Stimulated activated naive CD8-positive, alpha-beta T cell treated with anti-CD3 and anti-CD28 coated beads, Interleukin-15, Interleukin-2, amounts not matched to agents 100 ng/mL and 50 ng/mL, for 24 hours (primary cell): ENCODE data around the gene CRHR1.

Source experiments
- H3K27ac Mint-ChIP-seq: one replicate; pipeline ENCODE4 v1.8.0; 2021; ENCODE audit warnings: mild to moderate bottlenecking, mixed read lengths
- H3K27me3 Mint-ChIP-seq: one replicate; pipeline ENCODE4 v1.8.0; 2021; ENCODE audit warnings: mixed read lengths
- H3K36me3 Mint-ChIP-seq: one replicate; pipeline ENCODE4 v1.8.0; 2021; ENCODE audit warnings: low read depth, mixed read lengths
- H3K4me1 Mint-ChIP-seq: one replicate; pipeline ENCODE4 v1.8.0; 2021; ENCODE audit warnings: low read depth, mixed read lengths
- H3K4me3 Mint-ChIP-seq: one replicate; pipeline ENCODE4 v1.8.0; 2021; ENCODE audit warnings: mild to moderate bottlenecking, mixed read lengths
- H3K9me3 Mint-ChIP-seq: one replicate; pipeline ENCODE4 v1.8.0; 2021; ENCODE audit warnings: mixed read lengths

The CRHR1 gene

GRCh38 chr17:45775576-45776011, 8.5 kb upstream of the CRHR1 start:
- no peak overlapping the region for H3K4me3 Mint-ChIP-seq
- no peaks in the 10 kb centered on the region for H3K36me3 Mint-ChIP-seq
- H3K9me3 Mint-ChIP-seq = no peaks in the 10 kb centered on the region
- peaks cover 30% of the 10 kb centered on the region for H3K27me3 Mint-ChIP-seq
- no peaks in the 10 kb centered on the region for H3K4me1 Mint-ChIP-seq
- H3K27ac Mint-ChIP-seq = no peak overlapping the region

GRCh38 chr17:45776896-45777295, 7.2 kb upstream of the CRHR1 start:
- no peaks in the 10 kb centered on the region for H3K4me1 Mint-ChIP-seq
- no peaks in the 10 kb centered on the region for H3K9me3 Mint-ChIP-seq
- no peaks in the 10 kb centered on the region for H3K36me3 Mint-ChIP-seq
- H3K27me3 Mint-ChIP-seq = peaks cover 43% of the 10 kb centered on the region
- H3K27ac Mint-ChIP-seq = no peak overlapping the region
- no peak overlapping the region for H3K4me3 Mint-ChIP-seq

- H3K4me1 Mint-ChIP-seq = no peaks in the 10 kb centered on the region
- H3K4me3 Mint-ChIP-seq = no peak overlapping the region
- no peaks in the 10 kb centered on the region for H3K36me3 Mint-ChIP-seq
- H3K9me3 Mint-ChIP-seq = no peaks in the 10 kb centered on the region
- no peak overlapping the region for H3K27ac Mint-ChIP-seq
- H3K27me3 Mint-ChIP-seq = peaks cover 48% of the 10 kb centered on the region
These were observed 6.7 kb upstream of the CRHR1 start for GRCh38 chr17:45777388-45777787.

- H3K4me3 Mint-ChIP-seq = no peak overlapping the region
- no peak overlapping the region for H3K27ac Mint-ChIP-seq
- peaks cover 57% of the 10 kb centered on the region for H3K27me3 Mint-ChIP-seq
- no peaks in the 10 kb centered on the region for H3K9me3 Mint-ChIP-seq
- H3K4me1 Mint-ChIP-seq = peaks cover 3% of the 10 kb centered on the region
- H3K36me3 Mint-ChIP-seq = no peaks in the 10 kb centered on the region
These were observed 3.2 kb upstream of the CRHR1 start for GRCh38 chr17:45780921-45781320.

DNA sequence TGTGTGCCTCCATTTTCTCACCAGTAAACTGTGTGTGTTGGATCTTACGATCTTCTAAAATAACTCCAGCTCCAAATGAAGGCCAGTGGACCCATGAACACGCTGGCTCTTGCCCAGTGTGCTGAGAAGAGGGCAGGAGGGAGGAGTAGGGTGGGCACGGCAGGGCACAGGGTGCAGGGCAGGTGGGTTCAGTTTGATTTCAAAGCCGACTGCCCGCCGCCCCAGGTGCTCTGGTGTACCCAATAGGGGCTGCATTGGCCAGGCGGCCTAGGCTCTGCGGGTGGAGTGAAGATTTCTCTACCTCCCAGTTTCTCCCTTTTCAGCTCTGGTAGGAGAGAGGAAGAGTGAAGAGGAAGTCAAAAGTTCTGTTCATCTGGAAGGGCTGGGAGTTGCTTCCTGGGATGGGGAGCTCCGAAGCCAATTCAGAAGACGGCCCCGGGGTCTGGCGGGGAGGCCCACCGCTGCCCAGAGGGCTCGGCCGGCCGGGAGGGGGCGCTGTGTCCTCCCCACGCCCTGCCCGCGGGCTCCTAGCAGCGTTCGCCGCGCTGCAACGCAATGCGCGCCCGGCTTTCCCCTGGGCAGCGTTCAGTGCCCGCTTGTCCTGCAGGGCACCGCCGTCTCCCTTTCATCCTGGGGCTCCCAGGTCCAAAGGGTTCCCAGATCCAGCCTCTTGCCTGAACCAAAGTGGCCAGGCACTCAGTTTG, 1.1 kb upstream of the CRHR1 start:
- Mint-ChIP-seq H3K9me3 (no peaks in the 10 kb centered on the region), H3K36me3 (no peaks in the 10 kb centered on the region), H3K27ac (no peak overlapping the region), H3K27me3 (peaks cover 61% of the 10 kb centered on the region), H3K4me3 (peak overlapping the region; percentile 73), H3K4me1 (peaks cover 3% of the 10 kb centered on the region)

GRCh38 chr17:45783593-45784292, 377 bp upstream of the CRHR1 start:
- peaks cover 3% of the 10 kb centered on the region for H3K4me1 Mint-ChIP-seq
- H3K36me3 Mint-ChIP-seq = no peaks in the 10 kb centered on the region
- peaks cover 68% of the 10 kb centered on the region for H3K27me3 Mint-ChIP-seq
- H3K4me3 Mint-ChIP-seq = peak overlapping the region; percentile 73
- no peaks in the 10 kb centered on the region for H3K9me3 Mint-ChIP-seq
- no peak overlapping the region for H3K27ac Mint-ChIP-seq

GRCh38 chr17:45784741-45785479, 790 bp downstream of the CRHR1 start:
- H3K36me3 Mint-ChIP-seq = no peaks in the 10 kb centered on the region
- H3K27me3 Mint-ChIP-seq = peaks cover 74% of the 10 kb centered on the region
- peak overlapping the region; percentile 37 for H3K4me3 Mint-ChIP-seq
- H3K9me3 Mint-ChIP-seq = no peaks in the 10 kb centered on the region
- H3K4me1 Mint-ChIP-seq = peaks cover 3% of the 10 kb centered on the region
- H3K27ac Mint-ChIP-seq = no peak overlapping the region

DNA sequence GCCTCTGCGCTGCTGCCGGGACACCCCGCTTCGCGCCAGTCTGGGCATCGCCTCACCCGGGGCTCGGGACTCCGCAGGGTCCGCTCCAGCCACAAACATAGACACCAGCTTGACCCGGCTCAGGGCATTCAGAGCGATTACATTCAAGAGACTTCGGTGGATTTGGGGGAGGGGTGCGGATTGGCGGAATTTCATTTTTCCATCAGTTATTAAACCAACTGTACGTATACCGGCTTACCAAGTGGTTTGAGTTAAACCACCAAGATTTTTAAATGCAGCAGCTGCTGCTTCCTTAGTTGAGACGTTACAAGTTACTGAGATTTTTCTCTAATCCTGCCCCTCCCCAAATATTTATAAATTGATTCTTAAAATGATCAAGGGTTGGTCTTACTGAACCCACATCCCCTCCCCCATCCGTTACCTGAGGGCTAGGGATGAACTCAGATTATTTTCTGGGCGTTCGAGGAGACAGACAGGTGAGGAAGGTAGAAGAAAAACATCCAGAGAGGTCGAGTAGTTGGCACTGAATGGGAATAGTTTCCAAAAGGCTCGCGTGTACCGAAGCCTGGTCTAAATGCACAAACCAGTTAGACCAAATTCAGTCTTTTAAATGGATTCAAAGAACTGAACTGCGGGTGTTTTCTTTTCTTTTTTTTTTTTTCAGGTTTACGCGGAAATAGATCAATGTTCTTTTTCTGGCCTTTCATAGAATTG, 1.5 kb downstream of the CRHR1 start:
- H3K36me3 Mint-ChIP-seq = no peaks in the 10 kb centered on the region
- peak overlapping the region; percentile 23 for H3K4me3 Mint-ChIP-seq
- H3K27me3 Mint-ChIP-seq = peaks cover 75% of the 10 kb centered on the region
- peaks cover 3% of the 10 kb centered on the region for H3K4me1 Mint-ChIP-seq
- no peaks in the 10 kb centered on the region for H3K9me3 Mint-ChIP-seq
- no peak overlapping the region for H3K27ac Mint-ChIP-seq

- H3K9me3 Mint-ChIP-seq = no peaks in the 10 kb centered on the region
- H3K4me1 Mint-ChIP-seq = peaks cover 3% of the 10 kb centered on the region
- H3K27me3 Mint-ChIP-seq = peaks cover 73% of the 10 kb centered on the region
- no peak overlapping the region for H3K27ac Mint-ChIP-seq
- H3K36me3 Mint-ChIP-seq = no peaks in the 10 kb centered on the region
- H3K4me3 Mint-ChIP-seq = no peak overlapping the region
These were observed 2.2 kb downstream of the CRHR1 start for GRCh38 chr17:45786349-45786748.

DNA sequence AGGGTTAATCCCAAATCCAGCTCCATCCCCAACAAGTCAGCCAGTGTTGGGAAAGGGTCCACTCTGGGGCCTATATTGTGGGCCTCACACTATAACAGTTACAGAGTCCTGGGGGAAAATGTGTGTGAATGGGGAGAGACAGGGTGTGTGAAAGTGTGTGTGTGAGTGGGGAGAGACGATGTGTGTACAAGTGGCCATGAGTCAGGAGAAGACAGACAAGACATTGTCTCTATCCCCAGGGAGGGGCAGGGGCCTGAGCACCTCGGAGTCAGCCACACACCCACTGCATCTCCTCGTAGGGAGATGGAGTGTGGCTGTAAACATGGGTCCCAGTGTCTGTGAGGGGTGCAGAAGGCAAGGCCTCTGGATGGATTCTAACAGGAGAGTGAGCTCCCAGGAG, 2.9 kb downstream of the CRHR1 start:
- no peaks in the 10 kb centered on the region for H3K9me3 Mint-ChIP-seq
- H3K27me3 Mint-ChIP-seq = peaks cover 70% of the 10 kb centered on the region
- H3K36me3 Mint-ChIP-seq = no peaks in the 10 kb centered on the region
- H3K27ac Mint-ChIP-seq = no peak overlapping the region
- no peak overlapping the region for H3K4me3 Mint-ChIP-seq
- H3K4me1 Mint-ChIP-seq = peaks cover 3% of the 10 kb centered on the region

- no peak overlapping the region for H3K4me3 Mint-ChIP-seq
- no peaks in the 10 kb centered on the region for H3K36me3 Mint-ChIP-seq
- H3K27ac Mint-ChIP-seq = no peak overlapping the region
- H3K27me3 Mint-ChIP-seq = peaks cover 70% of the 10 kb centered on the region
- H3K9me3 Mint-ChIP-seq = no peaks in the 10 kb centered on the region
- H3K4me1 Mint-ChIP-seq = peaks cover 3% of the 10 kb centered on the region
These were observed 3.5 kb downstream of the CRHR1 start for GRCh38 chr17:45787656-45788055.

- Mint-ChIP-seq H3K36me3 (no peaks in the 10 kb centered on the region), H3K9me3 (no peaks in the 10 kb centered on the region), H3K4me3 (no peak overlapping the region), H3K27me3 (peaks cover 70% of the 10 kb centered on the region), H3K4me1 (peaks cover 3% of the 10 kb centered on the region), H3K27ac (no peak overlapping the region)
These were observed 3.9 kb downstream of the CRHR1 start for GRCh38 chr17:45788057-45788456.

DNA sequence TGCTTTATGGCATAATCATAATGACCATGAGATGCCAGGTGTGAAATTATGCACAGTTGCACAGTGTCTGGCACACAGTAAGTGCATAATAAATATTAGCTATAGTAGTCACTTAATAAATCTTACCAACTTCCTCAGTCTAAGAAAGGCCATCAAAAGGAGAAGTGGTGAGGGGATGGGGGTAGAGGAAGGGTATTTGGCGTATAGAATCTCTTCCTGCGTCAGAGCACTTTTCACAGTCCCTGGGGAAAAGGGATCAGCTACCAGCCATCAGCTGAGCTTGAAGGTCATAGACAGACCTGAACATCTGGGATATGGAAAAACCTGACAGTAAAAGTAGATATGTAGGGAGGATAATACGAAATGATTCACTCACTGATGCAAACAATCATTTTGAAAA, 5.8 kb downstream of the CRHR1 start:
- H3K9me3 Mint-ChIP-seq = no peaks in the 10 kb centered on the region
- no peak overlapping the region for H3K4me3 Mint-ChIP-seq
- no peaks in the 10 kb centered on the region for H3K36me3 Mint-ChIP-seq
- no peak overlapping the region for H3K27ac Mint-ChIP-seq
- peaks cover 68% of the 10 kb centered on the region for H3K27me3 Mint-ChIP-seq
- no peaks in the 10 kb centered on the region for H3K4me1 Mint-ChIP-seq

DNA sequence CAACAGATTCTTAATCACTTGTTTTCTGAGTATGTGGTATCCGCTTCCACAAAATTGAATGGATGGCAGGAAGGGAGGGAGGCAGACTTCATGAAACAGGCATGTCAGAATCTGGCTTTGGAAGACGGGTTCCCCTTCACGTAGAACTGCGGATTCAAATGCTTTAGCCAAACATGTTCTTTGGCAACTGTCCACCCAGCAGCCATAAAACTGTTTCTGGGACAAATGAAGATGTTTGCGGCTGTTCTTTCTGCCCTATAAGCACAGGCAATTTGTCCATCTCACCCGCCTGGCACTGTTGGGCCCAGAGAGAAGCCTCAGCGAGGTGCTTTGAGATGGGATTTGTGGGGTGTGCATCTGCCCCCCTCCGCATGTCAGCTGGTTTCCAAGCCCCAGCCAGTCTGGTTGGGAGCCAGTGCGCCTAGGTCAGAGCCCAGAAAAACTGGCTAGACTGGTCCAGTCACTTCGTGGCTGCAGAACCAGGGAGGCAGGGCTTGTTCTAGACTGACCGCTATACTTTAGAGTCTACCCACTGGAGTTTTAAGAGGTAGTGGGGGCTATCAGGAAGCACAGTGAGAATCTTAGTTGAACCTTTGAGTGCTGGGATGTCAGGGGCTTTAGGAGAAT, 6.3 kb downstream of the CRHR1 start:
- Mint-ChIP-seq H3K4me1 (no peaks in the 10 kb centered on the region), H3K27me3 (peaks cover 67% of the 10 kb centered on the region), H3K4me3 (no peak overlapping the region)

More for the DNA sequence above, 6.3 kb downstream of the CRHR1 start:
- H3K9me3 Mint-ChIP-seq = no peaks in the 10 kb centered on the region
- H3K36me3 Mint-ChIP-seq = no peaks in the 10 kb centered on the region
- H3K27ac Mint-ChIP-seq = no peak overlapping the region
